SHP77 (cell line): ENCODE measurements around the gene SPACA7.
A peak's percentile ranks its signal among the peaks of the same experiment; 100 is the strongest.
"Not testable (repeated sequence)": the region's sequence is repeated elsewhere in the genome, so short reads cannot be mapped to it uniquely, and the experiment has no call there.

Source experiments
- DNase-seq, 2 experiments: peaks; one replicate each; lab custom pipeline; 2025; lab: John Stamatoyannopoulos, UW

Gene SPACA7

DNA sequence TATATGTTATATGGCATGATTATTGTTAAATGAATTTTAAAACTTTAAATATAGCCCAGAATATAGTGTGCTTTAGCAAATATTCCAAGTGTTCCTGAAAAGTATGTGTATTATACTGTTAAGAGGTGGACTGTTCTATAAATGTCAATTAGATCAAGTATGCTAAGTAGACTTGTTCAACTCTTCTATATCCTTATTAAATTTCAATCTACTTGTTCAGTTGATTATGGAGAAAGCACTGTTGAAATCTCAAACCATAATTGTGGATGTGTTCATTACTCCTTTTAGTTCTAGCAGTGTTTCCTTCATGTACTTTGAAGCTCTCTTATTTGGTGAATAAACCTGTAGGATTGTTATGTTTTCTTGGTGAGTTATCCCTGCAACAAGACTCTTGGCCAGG, 52.5 kb downstream of the SPACA7 start:
- DNase-seq = no peak

DNA sequence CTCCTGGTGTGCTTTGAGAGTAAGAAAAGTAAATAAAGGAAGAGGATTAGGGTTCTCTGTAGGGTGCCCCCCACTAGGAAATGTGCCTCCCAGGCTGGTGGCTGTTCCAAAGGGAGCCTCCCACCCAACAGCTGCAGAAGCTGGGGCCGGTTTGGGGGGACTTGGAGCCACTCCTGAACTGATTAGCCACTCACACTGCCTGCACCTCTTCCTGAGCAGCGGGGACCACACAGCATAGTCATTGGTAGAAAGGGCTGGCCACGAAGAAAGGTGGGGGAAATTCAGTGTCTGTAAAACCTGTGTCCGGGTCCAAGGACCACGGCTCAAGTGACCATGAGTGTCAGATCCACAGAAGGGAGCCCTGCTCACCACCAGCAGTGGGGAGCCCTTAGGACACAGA, 55.6 kb downstream of the SPACA7 start:
- no peak for DNase-seq

DNA sequence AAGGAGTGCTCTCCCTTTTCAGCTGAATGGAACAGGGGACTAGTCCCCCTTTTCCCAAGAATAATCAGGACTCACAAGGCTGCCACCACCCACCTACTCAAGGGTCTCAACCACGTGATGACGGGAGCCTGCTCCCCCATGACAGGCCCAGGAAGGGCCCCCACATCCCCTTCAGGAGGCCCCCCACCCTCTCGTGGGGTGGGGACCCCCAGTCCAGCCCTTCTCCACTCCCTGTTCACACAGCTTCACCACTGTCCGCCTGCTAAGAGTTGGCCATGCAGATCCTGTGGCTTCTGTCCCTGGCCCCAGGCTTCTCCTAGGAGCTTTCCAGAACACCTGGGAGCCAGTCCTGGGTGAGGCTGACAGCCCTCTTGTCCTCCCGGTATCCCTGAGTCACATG, 56.6 kb downstream of the SPACA7 start:
- not testable (repeated sequence) for DNase-seq

DNA sequence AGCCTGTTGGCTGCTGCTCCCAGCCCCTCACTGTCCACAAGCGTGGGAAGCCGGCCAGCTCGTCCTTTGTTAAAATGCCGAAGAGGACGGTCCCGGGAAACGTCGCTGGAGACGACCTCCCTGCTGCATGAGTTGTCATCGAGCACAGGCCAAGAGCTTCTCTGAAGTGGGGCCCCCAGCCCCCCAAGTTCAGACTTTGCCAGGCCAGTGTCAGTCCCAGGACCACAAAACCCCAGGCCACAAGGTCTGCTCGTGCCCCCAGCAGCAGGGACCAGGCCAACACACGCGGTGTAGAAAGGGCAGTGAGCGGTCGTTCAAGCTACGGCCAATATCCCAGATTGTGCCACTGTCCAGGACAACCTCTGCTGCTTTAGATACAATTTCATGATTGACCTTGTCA, 57.4 kb downstream of the SPACA7 start:
- DNase-seq = not testable (repeated sequence)

DNA sequence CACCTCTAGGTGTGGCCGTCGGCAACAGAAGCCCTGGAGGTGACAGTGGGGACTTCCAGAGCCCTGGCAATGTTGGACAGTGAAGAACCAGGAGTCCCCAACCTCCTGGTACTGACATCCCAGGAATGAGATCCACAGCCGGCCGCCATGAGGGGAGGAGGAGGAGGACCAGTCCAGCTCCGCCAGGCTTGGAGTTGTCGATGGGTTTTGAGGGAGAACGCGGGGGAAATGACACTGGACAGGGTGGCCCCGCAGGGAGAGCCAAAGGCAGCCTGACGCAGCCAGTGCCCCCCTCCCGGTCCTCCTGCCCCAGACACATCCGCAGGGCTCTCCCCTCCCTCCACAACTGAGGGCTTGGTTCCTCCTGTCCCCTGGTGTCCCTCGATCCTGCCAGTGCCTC, 57.9 kb downstream of the SPACA7 start:
- DNase-seq = no peak

DNA sequence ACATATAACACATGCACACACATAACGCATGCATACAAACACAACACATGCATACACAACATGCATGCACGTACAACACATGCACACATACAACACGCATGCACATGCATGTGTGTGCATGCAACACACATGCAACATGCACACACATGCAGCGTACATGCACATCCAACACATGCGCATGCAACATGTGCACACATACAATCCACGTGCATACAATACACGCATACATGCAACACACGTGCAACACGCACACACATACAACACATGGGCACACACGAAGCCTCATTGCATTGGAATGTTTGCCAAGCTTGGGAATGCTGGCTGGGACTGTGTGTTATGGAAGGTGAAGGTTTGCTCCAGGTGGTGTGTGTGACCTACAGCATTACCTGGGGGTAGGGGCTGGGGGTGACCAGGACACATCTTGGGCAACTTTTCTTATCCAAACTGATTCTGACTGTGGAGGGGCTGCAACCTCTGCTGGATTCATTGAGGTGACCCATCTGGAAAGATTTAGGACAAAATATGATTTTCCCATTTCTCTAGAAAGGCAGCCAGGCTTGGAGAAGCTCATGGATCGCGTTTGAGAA, 58.9 kb downstream of the SPACA7 start:
- DNase-seq = no peak

DNA sequence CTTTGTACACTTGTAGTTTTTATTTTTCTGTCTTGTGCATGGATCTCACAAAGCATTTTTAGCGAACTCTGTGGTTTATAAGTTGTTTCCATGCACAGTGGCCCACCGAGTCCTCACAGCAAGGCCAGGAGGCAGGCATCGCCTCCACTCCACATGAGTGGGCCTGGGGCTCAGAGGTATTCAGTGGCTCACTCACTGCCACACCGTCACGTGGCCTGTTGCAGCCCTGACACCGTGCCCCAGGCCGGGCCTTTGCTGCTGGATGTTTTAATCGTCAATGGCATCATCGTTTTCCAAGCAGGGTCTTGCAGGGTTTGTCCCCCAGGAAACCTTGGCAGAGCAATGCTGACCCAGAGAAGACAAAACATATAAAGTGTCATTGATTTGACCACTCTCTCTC, 59.8 kb downstream of the SPACA7 start:
- DNase-seq = no peak

DNA sequence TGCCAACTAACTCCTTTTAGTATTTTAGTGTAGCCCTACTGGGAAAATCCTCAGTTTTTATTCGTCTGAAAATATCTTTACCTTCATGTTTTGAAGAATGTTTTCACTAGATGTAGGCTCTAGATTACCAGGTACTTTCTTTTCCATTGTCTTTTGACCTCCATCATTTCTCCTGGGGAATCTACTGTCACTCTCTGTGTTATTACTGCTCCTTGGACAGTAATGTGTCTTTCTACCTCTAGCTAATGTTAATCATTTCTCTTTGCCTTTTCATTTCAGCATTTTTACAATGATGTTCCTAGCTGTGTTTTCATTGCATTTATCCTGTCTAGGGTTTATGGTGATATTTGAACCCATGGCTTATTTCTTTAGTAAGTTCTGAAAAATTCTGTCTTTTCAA, 61.9 kb downstream of the SPACA7 start:
- no peak for DNase-seq

DNA sequence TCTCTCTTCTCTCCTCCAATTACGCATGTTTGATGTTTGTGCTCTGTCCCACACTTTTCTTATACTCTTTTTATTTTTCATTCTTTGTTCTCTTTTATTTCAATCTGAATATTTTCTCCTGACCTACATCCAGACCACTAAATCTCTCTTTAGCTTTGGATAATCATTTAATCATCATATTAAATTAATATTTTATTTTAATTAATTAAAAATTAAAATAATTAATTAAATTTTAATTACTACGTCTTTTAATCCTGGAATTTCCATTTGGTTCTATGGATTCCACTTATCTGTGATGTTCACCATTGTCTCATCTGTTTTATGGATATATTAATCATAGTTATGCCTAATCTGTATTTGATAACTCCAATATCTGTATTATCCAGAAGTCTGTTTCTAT, 62.4 kb downstream of the SPACA7 start:
- no peak for DNase-seq

DNA sequence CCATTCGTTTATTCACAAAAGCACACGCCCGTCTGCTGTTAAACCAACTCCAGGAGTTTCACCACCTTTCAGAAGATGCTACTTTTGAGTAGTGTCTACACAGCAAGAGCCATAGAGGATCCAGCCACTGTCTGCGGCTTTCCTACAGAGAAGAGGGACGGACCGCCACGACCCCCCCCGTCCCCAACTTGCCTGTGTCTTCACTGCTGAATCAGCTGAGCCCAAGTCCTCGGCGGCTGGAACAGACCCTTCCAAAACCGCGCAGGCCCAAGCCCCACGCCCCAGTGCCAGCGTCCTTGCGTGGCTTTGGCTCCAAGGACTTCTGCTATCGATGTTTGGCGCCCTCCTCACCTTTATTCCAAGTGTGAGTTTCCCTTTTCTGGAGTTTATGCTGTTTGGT, 65.1 kb downstream of the SPACA7 start:
- DNase-seq = no peak

DNA sequence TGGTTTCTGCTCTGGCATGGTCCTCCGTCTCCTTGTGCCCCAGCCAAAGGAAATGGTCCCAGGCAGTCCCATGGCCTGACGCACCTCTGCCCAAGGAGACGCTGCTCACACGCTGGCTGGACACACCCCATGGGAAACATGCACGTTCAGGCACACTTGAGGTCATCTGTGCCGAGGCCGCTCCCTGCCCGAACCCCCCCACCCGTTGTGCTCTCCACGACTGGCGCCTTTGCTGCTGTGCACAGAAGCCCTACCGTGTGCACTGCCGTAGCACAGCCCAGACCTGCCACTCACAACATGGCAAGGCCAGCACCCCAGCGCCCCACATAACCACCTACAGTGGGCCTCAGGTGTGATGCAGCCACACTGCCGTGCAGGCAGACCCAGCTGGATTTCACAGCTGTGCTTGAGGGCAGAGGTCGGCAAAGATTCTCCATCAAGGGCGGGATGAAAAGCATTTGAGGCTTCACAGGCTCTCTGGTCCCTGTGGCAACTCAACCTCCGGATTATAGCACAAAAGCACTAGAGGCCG, 65.7 kb downstream of the SPACA7 start:
- DNase-seq = no peak

DNA sequence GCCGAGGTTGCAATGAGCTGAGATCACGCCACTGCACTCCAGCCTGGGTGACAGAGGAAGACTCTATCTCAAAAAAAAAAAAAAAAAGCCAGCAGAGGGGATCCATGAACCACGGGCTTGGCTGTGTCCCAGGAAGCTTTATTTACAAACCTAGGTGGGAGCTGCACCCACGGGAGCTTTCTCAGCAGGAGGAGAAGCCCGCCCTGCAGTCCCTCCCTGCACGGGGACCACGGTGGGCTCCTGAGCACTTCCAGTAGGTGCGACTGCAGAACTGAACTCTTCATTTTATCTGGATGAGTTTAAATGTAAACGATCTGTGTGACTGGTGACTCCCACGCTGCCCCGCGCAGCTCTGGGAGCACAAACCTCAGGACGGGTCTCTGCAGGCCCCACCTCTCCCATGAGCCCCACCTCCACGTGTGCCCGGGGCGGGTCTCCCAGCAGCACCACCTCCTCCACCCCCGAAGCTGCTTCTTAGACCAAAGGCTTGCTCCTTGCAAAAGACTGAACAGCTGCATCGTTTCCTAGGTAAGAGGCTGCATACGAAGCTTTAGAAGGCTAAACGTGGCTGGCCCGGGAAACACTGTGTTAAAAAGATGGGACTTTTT, 66.4 kb downstream of the SPACA7 start:
- DNase-seq = no peak

DNA sequence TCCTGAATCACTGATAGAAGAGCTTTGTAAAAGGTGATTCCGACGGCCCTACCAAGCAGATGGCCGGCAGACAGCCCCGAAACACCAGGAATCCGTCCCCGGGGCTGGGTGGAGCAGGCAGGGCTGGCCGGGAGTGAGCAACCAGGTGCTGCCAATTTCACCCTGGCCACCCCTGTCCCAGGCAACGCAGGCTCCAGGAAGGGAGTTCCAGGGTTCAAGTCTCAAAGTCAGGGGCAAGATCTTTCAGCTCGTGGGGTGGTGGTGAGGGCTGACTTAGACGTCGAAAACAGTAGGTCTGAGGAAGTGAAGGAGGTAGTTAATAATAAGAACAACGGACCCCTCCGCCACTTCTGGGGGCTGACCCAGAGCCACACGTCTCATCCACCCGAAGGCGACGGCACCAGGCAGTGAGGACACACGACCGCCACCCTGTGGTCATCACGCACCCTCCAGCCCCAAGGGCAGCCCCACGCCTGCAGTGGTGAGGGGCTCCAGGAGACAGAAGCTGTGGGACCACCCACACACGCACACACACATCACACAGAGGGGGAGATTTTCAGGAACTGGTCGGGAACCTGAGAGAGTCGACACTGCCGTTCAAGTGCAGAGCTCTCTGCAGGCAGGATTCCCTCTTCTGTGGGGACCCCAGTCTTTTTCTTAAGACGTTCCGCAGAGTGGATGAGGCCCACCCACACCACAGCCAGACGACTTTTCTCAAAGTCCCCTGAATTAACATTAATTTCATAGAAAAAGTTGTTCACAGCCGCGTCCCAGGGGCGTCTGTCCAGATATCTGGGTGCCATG, 67.2 kb downstream of the SPACA7 start:
- DNase-seq = peak in 1 of 2 experiments; percentile 19

DNA sequence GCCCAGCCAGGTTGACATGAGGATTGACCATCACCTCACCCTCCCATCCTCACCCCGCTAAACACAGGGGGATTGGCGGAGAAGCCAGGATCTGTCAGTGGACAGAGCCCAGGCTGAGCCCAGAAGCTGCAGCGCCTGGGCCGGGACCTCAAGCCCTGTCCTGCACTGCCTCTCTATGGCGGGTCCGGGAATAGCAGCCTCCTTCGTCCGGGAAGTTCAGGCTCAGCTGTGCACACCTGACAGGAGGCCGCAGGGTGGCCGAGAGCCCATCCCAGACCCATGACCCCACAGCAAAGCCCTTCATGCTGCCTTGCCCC, 67.8 kb downstream of the SPACA7 start:
- DNase-seq = peak; percentile 50 to 61

DNA sequence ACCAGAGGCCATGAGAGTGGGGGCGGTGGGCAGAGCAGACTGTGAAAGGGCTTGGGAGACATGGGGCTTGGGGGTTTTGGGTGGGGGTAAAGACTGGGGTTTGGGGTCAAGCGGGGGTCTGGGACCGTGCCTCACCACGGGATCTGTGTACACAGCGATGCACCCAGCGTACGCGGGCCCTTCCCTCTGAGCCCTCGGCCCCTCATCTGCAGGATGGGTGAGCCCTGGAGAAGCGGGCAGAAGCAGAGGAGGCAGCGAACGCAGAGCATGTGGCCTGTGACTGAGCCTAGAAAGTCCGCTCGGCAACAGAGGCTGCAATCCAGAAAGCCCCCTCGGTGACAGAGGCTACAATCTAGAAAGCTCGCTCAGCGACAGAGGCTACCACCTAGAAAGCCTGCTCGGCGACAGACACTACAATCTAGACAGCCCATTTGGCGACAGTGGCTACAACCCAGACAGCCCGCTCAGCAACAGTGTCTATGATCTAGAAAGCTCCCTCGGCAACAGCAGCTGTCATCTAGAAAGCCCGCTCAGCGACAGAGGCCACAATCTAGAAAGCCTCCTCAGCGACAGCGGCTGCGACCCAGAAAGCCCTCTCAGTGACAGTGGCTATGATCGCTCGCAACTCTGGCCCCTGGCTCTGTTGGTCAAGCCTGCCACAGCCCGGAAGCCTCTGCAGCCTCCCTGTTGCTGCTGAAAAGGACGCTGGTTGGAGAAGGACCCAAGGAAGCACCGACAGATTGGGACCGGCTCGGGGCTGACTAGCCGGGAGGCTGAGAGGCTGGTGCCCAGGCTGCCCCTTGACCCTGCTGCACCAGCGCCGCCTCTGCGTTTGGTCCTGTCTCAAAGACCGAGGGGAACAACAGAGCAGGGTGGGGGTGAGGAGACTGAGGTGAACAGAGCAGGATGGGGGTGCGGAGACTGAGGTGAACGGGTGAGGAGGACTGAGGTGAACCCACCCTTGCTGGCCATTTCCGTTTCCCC, 68.6 kb downstream of the SPACA7 start:
- no peak for DNase-seq

DNA sequence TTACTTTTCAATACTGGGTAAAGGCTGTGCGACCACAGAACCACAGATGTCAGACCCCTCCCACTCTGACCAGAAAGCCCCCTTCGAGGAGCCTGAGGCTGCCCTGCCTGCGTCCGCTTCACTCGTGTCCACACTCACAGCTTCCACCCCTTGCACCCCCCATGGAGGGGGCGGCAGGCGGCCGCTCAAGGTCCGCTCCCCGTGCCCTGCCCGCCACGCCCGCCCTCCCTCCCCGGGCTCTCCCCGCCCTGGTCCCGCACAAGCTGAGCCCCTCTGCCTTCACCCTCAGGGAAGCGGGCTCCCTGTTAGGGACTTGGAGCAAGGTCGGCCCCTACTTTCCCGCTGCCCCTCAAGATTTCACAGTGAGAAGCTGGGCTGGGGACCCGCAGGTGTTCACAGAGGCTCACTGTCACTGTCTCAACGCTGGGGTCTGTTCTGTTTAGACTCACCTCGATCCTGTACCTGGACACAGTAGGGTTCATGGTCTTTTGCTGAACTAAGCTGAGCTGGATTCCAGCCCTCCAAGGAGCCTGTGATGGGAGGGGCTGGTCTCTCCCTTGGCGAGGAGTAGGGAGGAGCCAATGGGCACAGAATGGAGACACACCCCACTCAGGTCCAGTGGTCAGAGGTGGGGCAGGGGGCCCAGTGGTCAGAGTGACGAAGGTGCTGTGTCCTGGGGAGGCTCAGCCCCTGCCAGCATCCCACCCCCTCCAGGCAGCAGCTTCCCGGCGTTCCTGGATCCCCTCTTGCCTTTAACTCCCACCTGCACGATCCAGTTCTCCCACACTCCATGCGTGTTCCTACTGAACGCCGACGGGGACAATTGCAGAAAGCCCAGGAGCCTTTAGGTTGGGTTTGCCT, 69.5 kb downstream of the SPACA7 start:
- no peak for DNase-seq

DNA sequence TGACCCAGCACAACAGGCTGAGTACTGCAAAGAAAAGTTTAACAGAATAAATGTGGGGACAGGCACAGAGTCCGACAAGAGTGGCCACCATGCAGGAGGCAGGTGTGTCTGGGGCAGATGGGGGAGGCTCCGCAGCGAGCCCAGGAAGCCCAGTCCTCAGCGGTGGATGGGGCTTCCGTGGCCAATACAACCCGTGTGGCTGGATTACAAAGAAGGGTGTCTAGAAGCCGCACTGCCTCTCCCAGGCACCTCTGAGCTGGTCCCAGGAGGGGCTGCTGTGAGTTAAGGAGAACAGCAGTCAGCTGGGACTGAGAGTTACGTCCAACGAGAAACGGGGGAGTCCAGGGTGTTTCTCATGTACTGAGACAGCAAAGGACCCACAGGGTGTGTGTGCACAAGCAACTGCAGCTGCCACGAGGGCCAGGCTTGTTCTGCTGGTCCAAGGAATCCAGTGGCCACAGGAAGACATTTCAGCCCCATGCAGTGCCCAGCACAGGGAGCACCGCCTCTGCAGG, 70.2 kb downstream of the SPACA7 start:
- no peak for DNase-seq

DNA sequence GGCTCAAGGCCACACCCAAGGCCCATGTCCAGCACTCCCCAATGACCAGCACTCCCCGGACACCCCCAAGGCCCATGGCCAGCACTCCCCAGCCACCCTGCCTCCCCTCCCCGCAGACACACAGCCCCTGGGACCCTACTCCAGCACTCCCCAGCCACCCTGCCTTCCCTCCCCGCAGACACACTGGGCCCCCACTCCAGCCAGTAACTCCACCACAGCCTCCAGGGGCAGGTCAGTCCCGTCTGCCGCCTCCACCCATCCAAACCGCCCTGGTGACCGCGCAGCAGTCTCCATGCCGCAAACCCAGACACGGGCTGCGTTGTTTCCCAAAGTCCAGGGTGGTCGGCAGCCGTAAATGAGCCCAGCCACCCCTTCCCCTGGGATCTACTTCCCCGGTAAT, 70.7 kb downstream of the SPACA7 start:
- DNase-seq = no peak

DNA sequence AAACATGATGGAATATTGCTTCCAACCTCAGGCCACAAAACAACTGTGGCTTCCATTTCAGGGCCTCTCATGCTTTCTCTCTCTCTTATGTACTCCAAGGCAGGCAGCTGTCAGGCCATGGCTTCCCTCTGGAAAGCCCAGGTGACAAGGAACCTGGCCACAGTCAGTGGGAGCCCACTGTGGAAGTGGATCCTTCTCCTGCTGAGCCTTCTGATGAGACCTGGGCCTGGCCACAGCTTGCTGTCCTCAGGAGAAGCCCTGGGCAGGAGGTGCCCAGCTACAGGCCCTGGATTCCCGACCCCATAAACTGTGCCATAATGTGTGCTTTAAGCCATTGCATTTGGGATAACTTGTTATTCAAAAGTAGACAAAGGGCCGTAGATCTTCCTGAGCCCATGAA, 71.2 kb downstream of the SPACA7 start:
- no peak for DNase-seq

DNA sequence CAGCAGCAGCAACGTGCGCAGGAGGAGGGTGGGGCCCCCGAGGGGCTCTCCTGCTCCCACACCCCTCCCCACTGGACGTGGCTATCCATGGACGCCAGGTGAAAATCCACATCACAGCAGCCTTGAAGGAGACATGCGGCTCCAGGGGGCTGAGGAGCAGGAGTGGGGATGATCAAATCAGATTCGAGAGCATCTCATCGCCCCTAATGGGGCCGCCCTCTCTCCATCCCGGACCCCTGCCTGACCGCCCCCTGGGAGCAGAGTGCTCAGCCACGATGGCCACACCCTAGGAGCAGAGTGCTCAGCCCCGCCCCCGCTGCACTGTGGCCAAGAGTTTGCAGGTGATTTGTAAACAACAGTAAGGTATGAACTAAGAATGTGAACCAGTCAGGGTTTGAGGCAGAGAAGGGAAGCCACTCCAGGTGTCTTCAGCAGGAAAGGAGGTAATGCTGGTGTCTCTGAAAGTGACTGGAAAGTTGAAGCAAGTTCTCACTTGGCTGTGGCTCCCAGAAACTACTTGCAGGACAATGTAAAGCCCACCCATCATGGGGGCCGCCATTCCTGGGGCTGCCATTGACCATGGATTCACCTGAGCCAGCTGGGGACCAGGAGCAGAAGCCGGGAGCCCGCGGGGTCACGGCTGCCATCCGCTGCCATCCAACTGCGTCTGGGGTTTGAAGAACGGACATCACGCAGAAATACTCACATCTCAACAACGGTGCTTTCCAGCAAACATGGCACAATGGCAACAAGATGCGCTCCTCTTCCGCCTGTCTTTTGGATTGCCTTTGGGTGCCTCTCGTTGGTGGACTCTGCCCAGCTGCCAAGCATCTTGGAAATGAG, 71.8 kb downstream of the SPACA7 start:
- DNase-seq = no peak
